Caco-2 (cell line): ENCODE measurements around the gene STAMBP. TPM values are rescaled to one million over a fixed set of nuclear protein-coding genes. Genes with fewer than 3 reads are reported as not detected.

Source experiments
- BruUV-seq: library from RNA; stranded (reverse); fragments of 400-500 nt; replicated peaks from 2 replicates; lab custom pipeline; 2021; lab: Mats Ljungman, UMichigan
- CTCF ChIA-PET: fragments of 300-600 bp; sonication (Branson Sonifier 250); formaldehyde crosslinking; loops from one replicate; lab custom pipeline; 2022; ENCODE audit warnings: antibody characterized with exemption; lab: Charles Lee
- POLR2A ChIA-PET: fragments of 300-600 bp; sonication (Branson Sonifier 250); formaldehyde crosslinking; loops from one replicate; lab custom pipeline; 2022; ENCODE audit warnings: antibody characterized with exemption; lab: Charles Lee
- DNase-seq, 2 experiments: peaks; one replicate each; pipeline versions ENCODE4 v3.0.0 to v3.0.0-alpha.2; 2020 to 2022
- H3K27me3 ChIP-seq: replicated peaks from 2 replicates; pipeline ENCODE4 v1.6.0; 2011; ENCODE audit warnings: low read length; ENCODE audit not compliant: control insufficient read depth, insufficient read depth
- H3K36me3 ChIP-seq: 2 replicates; pipeline ENCODE4 v1.5.1; 2011; ENCODE audit warnings: low read length; ENCODE audit not compliant: control insufficient read depth, insufficient read depth
- H3K4me1 ChIP-seq: fragments of 250-450 bp; sonication (Bioruptor Pico); 2 replicates; pipeline ENCODE4 v1.5.1; 2020; ENCODE audit warnings: mild to moderate bottlenecking
- H3K4me3 ChIP-seq: 2 replicates; pipeline ENCODE4 v1.5.1; 2011; ENCODE audit warnings: low read depth, mild to moderate bottlenecking, control low read depth, low read length
- H3K9me3 ChIP-seq: fragments of 250-450 bp; sonication (Bioruptor Pico); 2 replicates; pipeline ENCODE4 v1.5.1; 2020; ENCODE audit warnings: mild to moderate bottlenecking, moderate library complexity
- H3K27ac Mint-ChIP-seq: one replicate; pipeline ENCODE4 v1.8.0; 2022; ENCODE audit warnings: mixed read lengths; ENCODE audit not compliant: unreplicated experiment
- H3K27me3 Mint-ChIP-seq: one replicate; pipeline ENCODE4 v1.8.0; 2022; ENCODE audit warnings: mixed read lengths; ENCODE audit not compliant: insufficient read depth, unreplicated experiment
- H3K36me3 Mint-ChIP-seq: one replicate; pipeline ENCODE4 v1.8.0; 2022; ENCODE audit warnings: mild to moderate bottlenecking, mixed read lengths; ENCODE audit not compliant: insufficient read depth, unreplicated experiment
- H3K4me1 Mint-ChIP-seq: one replicate; pipeline ENCODE4 v1.8.0; 2022; ENCODE audit warnings: low read depth, mixed read lengths; ENCODE audit not compliant: unreplicated experiment
- H3K4me3 Mint-ChIP-seq: one replicate; pipeline ENCODE4 v1.8.0; 2022; ENCODE audit warnings: mild to moderate bottlenecking, moderate library complexity, mixed read lengths; ENCODE audit not compliant: unreplicated experiment
- H3K9me3 Mint-ChIP-seq: one replicate; pipeline ENCODE4 v1.8.0; 2022; ENCODE audit warnings: mixed read lengths; ENCODE audit not compliant: unreplicated experiment
- intact Hi-C: fragments of 100-400 bp; cut with micrococcal nuclease; formaldehyde crosslinking; loops from one replicate; pipeline ENCODE4 v1.10.0; 2022; ENCODE audit not compliant: unreplicated experiment
- total RNA-seq: library from RNA; stranded (reverse); gene quantifications from 2 replicates; pipeline ENCODE4 v1.2.3, GENCODE V29; 2022
- TF ChIP-seq, protein P1 (sequence below), 2 experiments: fragments of 200-600 bp in 1 of 2; IDR thresholded peaks; 1 replicate in 1 of 2; 2 replicates in 1 of 2; pipeline versions ENCODE4 v1.5.1 to v1.8.0; 2011 to 2022; ENCODE audit warnings: antibody characterized with exemption in 1 of 2, control low read depth in 1 of 2, inconsistent platforms in 1 of 2, low read depth in 1 of 2, low read length in 1 of 2, mild to moderate bottlenecking in 1 of 2, moderate library complexity in 1 of 2; ENCODE audit not compliant: insufficient read depth in 1 of 2, severe bottlenecking in 1 of 2, unreplicated experiment in 1 of 2

STAMBP gene
- total RNA-seq, 1 experiment from 2014 or later = 49.8 TPM

DNA sequence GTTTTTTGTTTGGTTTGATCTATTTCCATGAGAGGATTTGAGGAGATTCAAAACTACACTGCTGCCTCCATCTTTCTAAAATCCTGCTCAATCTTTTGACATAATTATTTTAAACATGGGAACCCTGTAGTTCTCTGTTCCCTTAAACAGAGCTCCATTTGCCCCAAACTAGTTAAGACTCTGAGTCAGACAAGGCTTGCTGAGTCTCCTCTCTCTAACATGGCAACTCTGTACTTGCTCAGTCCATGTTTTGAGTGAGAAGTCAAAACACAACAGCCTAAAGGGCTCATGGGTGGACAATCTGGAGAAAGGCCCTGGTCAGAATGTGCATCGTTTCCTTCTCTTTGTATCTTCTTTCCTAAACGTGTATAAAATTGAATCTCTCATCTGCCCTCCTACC lies 7.1 kb upstream of the STAMBP start:
- BruUV-seq = no TSS peak
- TF ChIP-seq, protein P1, sequence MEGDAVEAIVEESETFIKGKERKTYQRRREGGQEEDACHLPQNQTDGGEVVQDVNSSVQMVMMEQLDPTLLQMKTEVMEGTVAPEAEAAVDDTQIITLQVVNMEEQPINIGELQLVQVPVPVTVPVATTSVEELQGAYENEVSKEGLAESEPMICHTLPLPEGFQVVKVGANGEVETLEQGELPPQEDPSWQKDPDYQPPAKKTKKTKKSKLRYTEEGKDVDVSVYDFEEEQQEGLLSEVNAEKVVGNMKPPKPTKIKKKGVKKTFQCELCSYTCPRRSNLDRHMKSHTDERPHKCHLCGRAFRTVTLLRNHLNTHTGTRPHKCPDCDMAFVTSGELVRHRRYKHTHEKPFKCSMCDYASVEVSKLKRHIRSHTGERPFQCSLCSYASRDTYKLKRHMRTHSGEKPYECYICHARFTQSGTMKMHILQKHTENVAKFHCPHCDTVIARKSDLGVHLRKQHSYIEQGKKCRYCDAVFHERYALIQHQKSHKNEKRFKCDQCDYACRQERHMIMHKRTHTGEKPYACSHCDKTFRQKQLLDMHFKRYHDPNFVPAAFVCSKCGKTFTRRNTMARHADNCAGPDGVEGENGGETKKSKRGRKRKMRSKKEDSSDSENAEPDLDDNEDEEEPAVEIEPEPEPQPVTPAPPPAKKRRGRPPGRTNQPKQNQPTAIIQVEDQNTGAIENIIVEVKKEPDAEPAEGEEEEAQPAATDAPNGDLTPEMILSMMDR (IDR thresholded peaks at IDR 0.05; ENCODE audit: insufficient read depth in 1 of 2, low read depth in 1 of 2, low read length in 1 of 2, severe bottlenecking in 1 of 2, unreplicated experiment in 1 of 2) = no peak

DNA sequence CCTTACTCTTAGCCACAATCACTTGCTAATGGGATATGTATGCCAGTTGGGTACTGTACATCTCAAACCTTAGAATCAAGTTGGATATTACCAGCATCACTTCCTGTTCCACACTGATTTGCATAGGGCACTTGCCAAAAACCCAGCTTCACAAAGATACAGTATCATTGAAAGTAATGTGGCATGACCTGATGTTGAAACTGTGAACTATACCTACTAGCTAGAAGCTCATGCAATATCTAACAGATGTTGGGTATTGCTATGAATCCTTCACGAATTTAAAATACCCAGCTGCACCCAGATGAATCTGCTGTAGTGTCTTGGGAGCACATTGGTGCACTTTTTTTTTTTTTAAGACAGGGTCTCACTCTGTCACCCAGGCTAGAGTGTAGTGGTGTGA lies 6.5 kb upstream of the STAMBP start:
- Mint-ChIP-seq H3K4me3 (no peak overlapping the region), H3K27me3 (peaks cover 4% of the 10 kb centered on the region), H3K9me3 (no peaks in the 10 kb centered on the region), H3K27ac (no peak overlapping the region), H3K36me3 (no peaks in the 10 kb centered on the region), H3K4me1 (no peaks in the 10 kb centered on the region)
- BruUV-seq = no TSS peak
- Histone ChIP-seq H3K27me3 (no peaks in the 10 kb centered on the region), H3K9me3 (no peaks in the 10 kb centered on the region), H3K4me3 (no peak overlapping the region), H3K36me3 (no peaks in the 10 kb centered on the region), H3K4me1 (0 out of 2 replicates have a peak, but pooled peaks cover 3% of the 10 kb centered on the region)
- no peak for DNase-seq
- POLR2A ChIA-PET = no interaction called here
- TF ChIP-seq, protein P1 (IDR thresholded peaks at IDR 0.05; ENCODE audit: insufficient read depth in 1 of 2, low read depth in 1 of 2, low read length in 1 of 2, severe bottlenecking in 1 of 2, unreplicated experiment in 1 of 2) = no peak
- intact Hi-C loops = no loop called here
- CTCF ChIA-PET = interaction anchor here (1.4 kb wide), 1 partner anchor 325 kb away, joined by 5 read pairs; the partner anchor contains the start of gene BOLA3

More for the DNA sequence above, 7.1 kb upstream of the STAMBP start:
- intact Hi-C loops = no loop called here
- ChIA-PET CTCF (interaction anchor here (1.4 kb wide), 1 partner anchor 326 kb away, joined by 5 read pairs; the partner anchor contains the start of gene BOLA3), POLR2A (no interaction called here)
- no peaks in the 10 kb centered on the region for H3K4me1 Mint-ChIP-seq
- Histone ChIP-seq H3K4me3 (no peak overlapping the region), H3K4me1 (0 out of 2 replicates have a peak, but pooled peaks cover 3% of the 10 kb centered on the region), H3K27me3 (no peaks in the 10 kb centered on the region), H3K9me3 (no peaks in the 10 kb centered on the region), H3K36me3 (no peaks in the 10 kb centered on the region)
- no peaks in the 10 kb centered on the region for H3K36me3 Mint-ChIP-seq
- H3K4me3 Mint-ChIP-seq = no peak overlapping the region
- no peak for DNase-seq
- H3K27ac Mint-ChIP-seq = no peak overlapping the region
- H3K9me3 Mint-ChIP-seq = no peaks in the 10 kb centered on the region
- H3K27me3 Mint-ChIP-seq = peaks cover 4% of the 10 kb centered on the region

DNA sequence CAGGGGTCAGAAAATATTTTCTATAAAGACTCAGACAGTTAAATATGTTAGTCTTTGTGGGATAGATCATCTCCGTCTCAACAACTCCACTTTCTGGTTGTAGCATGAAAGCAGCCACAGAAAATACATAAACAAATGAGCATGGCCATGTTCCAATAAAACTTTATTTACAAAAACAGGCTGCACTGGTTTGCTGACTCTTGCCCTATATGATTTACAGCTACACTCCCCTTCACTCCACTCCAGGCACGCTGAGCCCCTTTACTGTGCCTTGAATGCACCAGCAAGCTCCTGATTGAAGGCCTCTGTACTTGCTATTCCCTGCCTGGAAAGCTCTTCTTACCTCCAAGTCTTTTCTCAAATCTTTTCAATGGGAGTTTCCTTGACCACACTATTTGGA lies 5.8 kb upstream of the STAMBP start:
- H3K9me3 ChIP-seq = no peaks in the 10 kb centered on the region
- POLR2A ChIA-PET = no interaction called here
- H3K4me1 Mint-ChIP-seq = no peaks in the 10 kb centered on the region
- no peaks in the 10 kb centered on the region for H3K9me3 Mint-ChIP-seq
- no peak overlapping the region for H3K4me3 ChIP-seq
- no peaks in the 10 kb centered on the region for H3K36me3 ChIP-seq
- peaks cover 3% of the 10 kb centered on the region; the same call in 1 of the 2 replicates for H3K4me1 ChIP-seq
- no peak for DNase-seq
- no peak overlapping the region for H3K4me3 Mint-ChIP-seq
- peaks cover 4% of the 10 kb centered on the region for H3K27me3 Mint-ChIP-seq
- CTCF ChIA-PET = no interaction called here
- no peak overlapping the region for H3K27ac Mint-ChIP-seq
- TF ChIP-seq, protein P1 (IDR thresholded peaks at IDR 0.05; ENCODE audit: insufficient read depth in 1 of 2, low read depth in 1 of 2, low read length in 1 of 2, severe bottlenecking in 1 of 2, unreplicated experiment in 1 of 2) = no peak
- intact Hi-C loops = no loop called here
- no TSS peak for BruUV-seq
- no peaks in the 10 kb centered on the region for H3K27me3 ChIP-seq
- H3K36me3 Mint-ChIP-seq = no peaks in the 10 kb centered on the region
